K562 (cell line): Measurements from ENCODE around the gene MCL1. TPM values are rescaled to one million over a fixed set of nuclear protein-coding genes. Genes with fewer than 3 reads are reported as not detected.
A peak's percentile ranks its signal among the peaks of the same experiment; 100 is the strongest.

Source experiments
- EP400 ChIP-seq: fragments of 450-650 bp; IDR thresholded peaks from 2 replicates; pipeline ENCODE4 v1.6.1; 2017; ENCODE audit warnings: antibody characterized with exemption, mild to moderate bottlenecking, moderate library complexity
- FOXP1 ChIP-seq: sonication (generic); formaldehyde crosslinking; IDR thresholded peaks from 2 replicates; pipeline ENCODE4 v1.8.0; 2022; ENCODE audit warnings: mild to moderate bottlenecking, missing genetic modification reagents
- JUNB ChIP-seq: fragments of 450-650 bp; formaldehyde crosslinking; conservative IDR thresholded peaks from 2 replicates; pipeline ENCODE4 v1.4.0; 2020; ENCODE audit warnings: mild to moderate bottlenecking
- MCM2 ChIP-seq: fragments of 450-650 bp; IDR thresholded peaks from 2 replicates; pipeline ENCODE4 v1.6.1; 2017; ENCODE audit warnings: low read depth, mild to moderate bottlenecking
- NCOA4 ChIP-seq: fragments of 450-650 bp; IDR thresholded peaks from 2 replicates; pipeline ENCODE4 v1.6.1; 2018; ENCODE audit warnings: mild to moderate bottlenecking; ENCODE audit not compliant: partially characterized antibody
- NFIC ChIP-seq: fragments of 450-650 bp; IDR thresholded peaks from 2 replicates; pipeline ENCODE4 v1.6.1; 2017; ENCODE audit warnings: mild to moderate bottlenecking, inconsistent platforms
- POLR3G ChIP-seq: IDR thresholded peaks from 2 replicates; pipeline ENCODE4 v1.6.1; 2011; ENCODE audit not compliant: insufficient read length, insufficient replicate concordance; ENCODE audit errors: extremely low read depth
- SAP30 ChIP-seq: fragments of 200-600 bp; sonication (generic); IDR thresholded peaks from 2 replicates; pipeline ENCODE4 v1.6.1; 2012; ENCODE audit warnings: borderline replicate concordance, low read depth, mild to moderate bottlenecking, moderate library complexity, low read length, control low read depth, inconsistent platforms; ENCODE audit not compliant: insufficient read depth, poor library complexity, severe bottlenecking
- SFPQ ChIP-seq: fragments of 200-400 bp; formaldehyde crosslinking; IDR thresholded peaks from 2 replicates; pipeline ENCODE4 v1.6.1; 2017; ENCODE audit warnings: mild to moderate bottlenecking, low read depth, low read length, moderate library complexity
- U2AF1 ChIP-seq: fragments of 200-400 bp; formaldehyde crosslinking; optimal IDR thresholded peaks from 2 replicates; pipeline ENCODE3; 2017; ENCODE audit warnings: mild to moderate bottlenecking, low read depth, low read length, moderate library complexity
- ZBTB11 ChIP-seq, 3 experiments: fragments of 200-800 bp in 1 of 3; fragments of 250-450 bp in 1 of 3; fragments of 450-650 bp in 1 of 3; sonication (Bioruptor Pico) in 1 of 3; sonication (Bioruptor generic) in 1 of 3; formaldehyde crosslinking in 1 of 3; IDR thresholded peaks; 2 replicates each; pipeline versions ENCODE4 v1.6.1 to v1.8.0; 2016 to 2022; ENCODE audit warnings: mild to moderate bottlenecking in 2 of 3, missing genetic modification characterization in 2 of 3, missing compliant biosample characterization in 1 of 3, moderate library complexity in 1 of 3
- ZBTB7A ChIP-seq: IDR thresholded peaks from 2 replicates; pipeline ENCODE4 v1.6.1; 2011; ENCODE audit warnings: low read depth, mild to moderate bottlenecking, low read length, moderate library complexity, borderline replicate concordance; ENCODE audit not compliant: control insufficient read depth
- ZEB2 ChIP-seq: fragments of 450-650 bp; IDR thresholded peaks from 2 replicates; pipeline ENCODE4 v1.6.1; 2016
- ZFP1 ChIP-seq: fragments of 450-650 bp; formaldehyde crosslinking; IDR thresholded peaks from 2 replicates; pipeline ENCODE4 v1.4.0; 2020; ENCODE audit warnings: mild to moderate bottlenecking, mixed read lengths
- ZNF197 ChIP-seq: fragments of 200-800 bp; sonication (Bioruptor generic); IDR thresholded peaks from 2 replicates; pipeline ENCODE4 v1.6.1; 2016; ENCODE audit warnings: low read depth, missing genetic modification characterization, missing compliant biosample characterization
- ZNF316 ChIP-seq: fragments of 450-650 bp; IDR thresholded peaks from 2 replicates; pipeline ENCODE4 v1.6.1; 2016
- ZNF354B ChIP-seq: fragments of 250-450 bp; sonication (Bioruptor Pico); IDR thresholded peaks from 2 replicates; pipeline ENCODE4 v1.4.0; 2020
- ZNF764 ChIP-seq: fragments of 250-450 bp; sonication (Bioruptor Pico); IDR thresholded peaks from 2 replicates; pipeline ENCODE4 v1.4.0; 2020; ENCODE audit warnings: low read depth, mild to moderate bottlenecking, moderate library complexity
- ZNF778 ChIP-seq: fragments of 450-650 bp; formaldehyde crosslinking; IDR thresholded peaks from 2 replicates; pipeline ENCODE4 v1.4.0; 2020; ENCODE audit warnings: mild to moderate bottlenecking, moderate library complexity
- polyA plus RNA-seq, 8 experiments: library from polyadenylated mRNA; depleted of rRNA in 4 of 8; stranded (reverse) in 5 of 8; unstranded in 3 of 8; fragments of >200 nt; fragmentation: Nextera tagmentation in 2 of 8; fragmentation: Illumina TruSeq in 1 of 8; extraction: Ambion mirVana in 2 of 8; extraction: Trizol in 1 of 8; gene quantifications; 2 replicates each; pipeline versions ENCODE4 v1.2.1 to v1.2.3, GENCODE V29; 2011 to 2014; ENCODE audit warnings: inconsistent platforms in 1 of 8, missing spikeins in 1 of 8
- total RNA-seq, 7 experiments: library from RNA; depleted of rRNA in 6 of 7; stranded (reverse); fragments of >200 nt in 6 of 7; fragmentation: Illumina TruSeq in 2 of 7; extraction: Trizol in 2 of 7; gene quantifications; 2 replicates each; pipeline versions ENCODE4 v1.2.1 to v1.2.3, GENCODE V29; 2011 to 2021; ENCODE audit warnings: low replicate concordance in 1 of 7
- TF ChIP-seq, protein P1 (sequence below): fragments of 200-800 bp; sonication (Bioruptor generic); IDR thresholded peaks from 2 replicates; pipeline ENCODE4 v1.6.1; 2017; ENCODE audit warnings: missing genetic modification characterization, missing compliant biosample characterization

MCL1 gene
- total and polyA plus RNA-seq, 9 of the 15 experiments (the other 6 are each of a cell fraction or from before 2014, with no cell fraction given) = 27.1 to 224 (median 138) TPM

DNA sequence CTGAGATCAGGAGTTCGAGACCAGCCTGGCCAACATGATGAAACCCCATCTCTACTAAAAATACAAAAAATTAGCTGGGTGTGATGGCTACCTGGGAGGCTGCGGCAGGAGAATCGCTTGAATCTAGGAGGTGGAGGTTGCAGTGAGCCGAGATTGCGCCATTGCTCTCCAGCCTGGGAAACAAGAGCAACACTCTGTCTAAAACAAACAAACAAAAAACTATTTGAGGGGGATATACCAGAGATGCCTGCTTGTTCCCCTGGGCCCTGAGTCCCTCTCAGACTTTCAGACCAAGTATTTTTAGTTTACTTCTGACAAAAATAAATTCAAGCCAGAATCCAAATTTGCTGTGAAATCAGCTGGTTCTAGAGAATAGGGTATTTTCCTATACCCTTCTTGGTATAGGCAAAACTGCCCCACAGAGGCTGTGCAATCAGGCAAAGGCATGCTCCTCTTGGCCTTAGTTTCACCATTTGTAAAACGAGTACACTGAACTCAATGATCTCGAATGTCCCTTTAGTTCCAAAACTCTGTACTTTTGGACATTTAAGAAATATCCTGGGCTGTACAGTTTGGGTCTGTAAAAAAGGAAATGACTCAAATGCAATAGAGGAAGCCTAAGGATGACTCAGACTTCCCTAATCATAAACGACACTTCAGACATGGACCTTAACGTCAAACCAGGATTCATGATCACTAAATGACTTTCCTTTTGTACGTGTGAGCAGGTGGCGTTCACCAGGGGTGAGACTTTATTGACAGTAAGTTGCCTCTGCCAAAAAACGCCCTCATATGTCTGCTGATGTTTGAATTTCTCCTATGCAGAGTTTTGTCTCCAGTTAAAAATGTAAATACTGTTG lies 33.9 kb upstream of the MCL1 start (continued):
- TF ChIP-seq ZNF197 (CRISPR knock-in tag) (0 out of 2 replicates have a peak, but pooled peaks have one; percentile 39), POLR3G (no peak), EP400 (peak; percentile 73), ZBTB11 (CRISPR knock-in tag; IDR thresholded peaks at IDR 0.05) (no peak; a peak in 1 of 6 replicates), ZBTB7A (no peak), FOXP1 (CRISPR knock-in tag) (no peak), MCM2 (no peak), NCOA4 (no peak), ZEB2 (peak; percentile 44; the same call in 1 of the 2 replicates), ZNF316 (peak; percentile 84), ZNF764 (CRISPR knock-in tag) (no peak), NFIC (peak; percentile 64), SFPQ (no peak), ZNF778 (CRISPR knock-in tag) (no peak), SAP30 (no peak), U2AF1 (no peak), ZFP1 (CRISPR knock-in tag) (no peak), ZNF354B (no peak), JUNB (peak; percentile 84)
- TF ChIP-seq, protein P1, sequence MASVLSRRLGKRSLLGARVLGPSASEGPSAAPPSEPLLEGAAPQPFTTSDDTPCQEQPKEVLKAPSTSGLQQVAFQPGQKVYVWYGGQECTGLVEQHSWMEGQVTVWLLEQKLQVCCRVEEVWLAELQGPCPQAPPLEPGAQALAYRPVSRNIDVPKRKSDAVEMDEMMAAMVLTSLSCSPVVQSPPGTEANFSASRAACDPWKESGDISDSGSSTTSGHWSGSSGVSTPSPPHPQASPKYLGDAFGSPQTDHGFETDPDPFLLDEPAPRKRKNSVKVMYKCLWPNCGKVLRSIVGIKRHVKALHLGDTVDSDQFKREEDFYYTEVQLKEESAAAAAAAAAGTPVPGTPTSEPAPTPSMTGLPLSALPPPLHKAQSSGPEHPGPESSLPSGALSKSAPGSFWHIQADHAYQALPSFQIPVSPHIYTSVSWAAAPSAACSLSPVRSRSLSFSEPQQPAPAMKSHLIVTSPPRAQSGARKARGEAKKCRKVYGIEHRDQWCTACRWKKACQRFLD (CRISPR knock-in tag) = peak; percentile 80; the same call in 1 of the 2 replicates
